DND-41 (cell line): ENCODE data around the gene PTHLH.

Source experiments
- ATAC-seq: fragments of 200-7000 bp; cut with Tn5 transposase; 3 replicates; pipeline ENCODE4 v1.9.1; 2021; ENCODE audit warnings: low read depth; ENCODE audit not compliant: insufficient read depth
- DNase-seq: peaks from one replicate; pipeline ENCODE4 v3.0.0-alpha.2; 2020
- H2AFZ ChIP-seq: 2 replicates; pipeline ENCODE4 v1.6.0; 2012; ENCODE audit warnings: low read depth, low read length
- H3K27ac ChIP-seq: 2 replicates; pipeline ENCODE4 v1.5.1; 2012; ENCODE audit warnings: low read length, inconsistent platforms
- H3K27me3 ChIP-seq: fragments of 200-600 bp; sonication (generic); 2 replicates; pipeline ENCODE4 v1.6.0; 2012; ENCODE audit warnings: low read length, mild to moderate bottlenecking, inconsistent platforms; ENCODE audit not compliant: insufficient read depth, poor library complexity
- H3K36me3 ChIP-seq: 2 replicates; pipeline ENCODE4 v1.5.1; 2012; ENCODE audit warnings: low read length, inconsistent platforms; ENCODE audit not compliant: insufficient read depth
- H3K4me1 ChIP-seq: 2 replicates; pipeline ENCODE4 v1.5.1; 2012; ENCODE audit warnings: mild to moderate bottlenecking, low read length; ENCODE audit not compliant: insufficient read depth
- H3K4me2 ChIP-seq: 2 replicates; pipeline ENCODE4 v1.6.0; 2012; ENCODE audit warnings: mild to moderate bottlenecking, moderate library complexity, low read length, inconsistent platforms; ENCODE audit not compliant: insufficient read depth
- H3K4me3 ChIP-seq, 2 experiments: fragments of 200-600 bp in 1 of 2; shearing (Covaris generic) in 1 of 2; 2 replicates each; pipeline ENCODE4 v1.5.1; 2012 to 2016; ENCODE audit warnings: inconsistent platforms in 2 of 2, low read length in 2 of 2, mild to moderate bottlenecking in 2 of 2, low read depth in 1 of 2, moderate library complexity in 1 of 2
- H3K79me2 ChIP-seq: 2 replicates; pipeline ENCODE4 v1.6.0; 2012; ENCODE audit warnings: low read length, inconsistent platforms; ENCODE audit not compliant: insufficient read depth
- H3K9ac ChIP-seq: 2 replicates; pipeline ENCODE4 v1.6.0; 2012; ENCODE audit warnings: low read depth, mild to moderate bottlenecking, inconsistent platforms, low read length, moderate library complexity
- H3K9me3 ChIP-seq: 2 replicates; pipeline ENCODE4 v1.5.1; 2012; ENCODE audit warnings: low read length, moderate library complexity, mild to moderate bottlenecking, inconsistent platforms; ENCODE audit not compliant: insufficient read depth, severe bottlenecking
- H4K20me1 ChIP-seq: 2 replicates; pipeline ENCODE4 v1.6.0; 2012; ENCODE audit warnings: low read length; ENCODE audit not compliant: insufficient read depth
- CTCF ChIP-seq: IDR thresholded peaks from 2 replicates; pipeline ENCODE4 v1.5.1; 2012; ENCODE audit warnings: borderline replicate concordance, low read length, moderate library complexity, mild to moderate bottlenecking; ENCODE audit not compliant: poor library complexity, severe bottlenecking; ENCODE audit errors: extremely low read depth
- EZH2 ChIP-seq: IDR thresholded peaks from 3 replicates; pipeline ENCODE4 v1.6.1; 2012; ENCODE audit warnings: borderline replicate concordance, low read depth, mild to moderate bottlenecking, moderate library complexity, low read length, inconsistent platforms; ENCODE audit not compliant: severe bottlenecking

The PTHLH gene

GRCh38 chr12:27964123-27964522 is 8.4 kb downstream of the PTHLH start:
- Histone ChIP-seq H2AFZ (no peak overlapping the region), H3K27me3 (no peaks in the 10 kb centered on the region), H3K9me3 (no peaks in the 10 kb centered on the region), H3K9ac (no peak overlapping the region), H3K4me3 (no peak overlapping the region), H3K4me1 (no peaks in the 10 kb centered on the region), H3K36me3 (no peaks in the 10 kb centered on the region), H3K27ac (no peak overlapping the region), H3K79me2 (no peaks in the 10 kb centered on the region), H4K20me1 (no peaks in the 10 kb centered on the region), H3K4me2 (no peak overlapping the region)
- no peak for DNase-seq
- no peak for ATAC-seq
- TF ChIP-seq EZH2 (no peak), CTCF (no peak)

DNA sequence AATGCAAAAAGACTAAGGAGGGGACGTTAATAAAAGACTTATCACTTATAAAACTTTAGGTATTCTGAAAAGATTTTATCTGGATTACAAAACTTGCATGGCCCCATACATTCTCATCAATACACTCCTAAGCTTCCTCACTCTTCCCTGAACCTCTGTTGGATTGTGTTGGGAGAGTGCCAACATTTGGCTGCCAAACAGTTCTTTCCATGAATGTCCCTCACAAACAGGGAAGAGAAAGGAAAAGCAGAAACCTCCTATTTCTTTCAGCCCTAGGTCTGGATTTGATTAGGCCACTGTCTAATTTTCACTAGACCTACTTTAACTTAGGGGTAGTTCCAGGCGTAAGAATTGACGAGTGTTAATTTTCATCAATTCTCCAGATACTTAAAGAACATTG is 11.7 kb downstream of the PTHLH start:
- no peak for TF ChIP-seq EZH2
- no peak for TF ChIP-seq CTCF
- no peaks in the 10 kb centered on the region for H4K20me1 ChIP-seq
- DNase-seq (no peak), ATAC-seq (no peak)
- no peaks in the 10 kb centered on the region for H3K36me3 ChIP-seq
- no peaks in the 10 kb centered on the region for H3K9me3 ChIP-seq
- H3K27ac ChIP-seq, result no peak overlapping the region
- H3K9ac ChIP-seq, result no peak overlapping the region
- no peaks in the 10 kb centered on the region for H3K79me2 ChIP-seq
- H3K4me2 ChIP-seq, result no peak overlapping the region
- no peak overlapping the region for H2AFZ ChIP-seq
- no peaks in the 10 kb centered on the region for H3K27me3 ChIP-seq
- no peak overlapping the region for H3K4me3 ChIP-seq
- no peaks in the 10 kb centered on the region for H3K4me1 ChIP-seq

GRCh38 chr12:27958675-27959074 is 13.9 kb downstream of the PTHLH start:
- no peaks in the 10 kb centered on the region for H4K20me1 ChIP-seq
- no peaks in the 10 kb centered on the region for H3K4me1 ChIP-seq
- TF ChIP-seq CTCF (no peak), EZH2 (no peak)
- H3K4me3 ChIP-seq, result no peak overlapping the region
- no peak overlapping the region for H3K27ac ChIP-seq
- H3K27me3 ChIP-seq, result no peaks in the 10 kb centered on the region
- H3K79me2 ChIP-seq, result no peaks in the 10 kb centered on the region
- no peak for ATAC-seq
- H3K36me3 ChIP-seq, result no peaks in the 10 kb centered on the region
- H2AFZ ChIP-seq, result no peak overlapping the region
- H3K9ac ChIP-seq, result no peak overlapping the region
- no peak overlapping the region for H3K4me2 ChIP-seq
- H3K9me3 ChIP-seq, result no peaks in the 10 kb centered on the region
- DNase-seq, result no peak

- no peak overlapping the region for H3K27ac ChIP-seq
- no peak for DNase-seq
- H2AFZ ChIP-seq, result no peak overlapping the region
- H3K36me3 ChIP-seq, result no peaks in the 10 kb centered on the region
- no peaks in the 10 kb centered on the region for H3K4me1 ChIP-seq
- H3K9ac ChIP-seq, result no peak overlapping the region
- H4K20me1 ChIP-seq, result no peaks in the 10 kb centered on the region
- H3K4me2 ChIP-seq, result no peak overlapping the region
- no peaks in the 10 kb centered on the region for H3K9me3 ChIP-seq
- H3K4me3 ChIP-seq, result no peak overlapping the region
- no peaks in the 10 kb centered on the region for H3K27me3 ChIP-seq
- no peaks in the 10 kb centered on the region for H3K79me2 ChIP-seq
- ATAC-seq, result no peak
- no peak for TF ChIP-seq EZH2
- no peak for TF ChIP-seq CTCF
Measured at GRCh38 chr12:27957366-27957765, 15.2 kb downstream of the PTHLH start.
